HCT116 (cell line): ENCODE results near the gene KAZN.

Experiments used
- CBX3 ChIP-seq: IDR thresholded peaks from 2 replicates; pipeline ENCODE4 v1.6.1; 2012; ENCODE audit warnings: low read depth
- CEBPB ChIP-seq: IDR thresholded peaks from 2 replicates; pipeline ENCODE4 v1.6.1; 2012; ENCODE audit warnings: low read depth
- CTCF ChIP-seq, 3 experiments: fragments of 200-600 bp in 1 of 3; sonication (generic) in 1 of 3; IDR thresholded peaks in 2 of 3; conservative IDR thresholded peaks in 1 of 3; 2 replicates each; pipeline ENCODE4 v1.5.1; 2012 to 2017; ENCODE audit warnings: low read depth in 2 of 3, low read length in 2 of 3, antibody characterized with exemption in 1 of 3, borderline replicate concordance in 1 of 3, control low read depth in 1 of 3, mild to moderate bottlenecking in 1 of 3, mixed read lengths in 1 of 3, mixed run types in 1 of 3, moderate library complexity in 1 of 3; ENCODE audit not compliant: insufficient read depth in 1 of 3
- EZH2 ChIP-seq: fragments of 200-600 bp; sonication (generic); IDR thresholded peaks from 2 replicates; pipeline ENCODE4 v1.6.1; 2017; ENCODE audit warnings: antibody characterized with exemption, mixed run types
- EZH2phosphoT487 ChIP-seq: fragments of 200-600 bp; IDR thresholded peaks from 2 replicates; pipeline ENCODE4 v1.6.1; 2018; ENCODE audit warnings: antibody characterized with exemption, borderline replicate concordance
- POLR2A ChIP-seq: IDR thresholded peaks from 2 replicates; pipeline ENCODE4 v1.7.0; 2011; ENCODE audit warnings: borderline replicate concordance; ENCODE audit not compliant: insufficient read depth, insufficient read length; ENCODE audit errors: extremely low read depth
- POLR2AphosphoS5 ChIP-seq: IDR thresholded peaks from 2 replicates; pipeline ENCODE4 v1.6.1; 2011; ENCODE audit warnings: mild to moderate bottlenecking, low read depth, low read length, moderate library complexity
- RAD21 ChIP-seq: IDR thresholded peaks from 2 replicates; pipeline ENCODE4 v1.6.1; 2012; ENCODE audit warnings: low read depth, mild to moderate bottlenecking
- REST ChIP-seq: IDR thresholded peaks from 2 replicates; pipeline ENCODE4 v1.6.1; 2012; ENCODE audit warnings: low read depth
- SP1 ChIP-seq: IDR thresholded peaks from 2 replicates; pipeline ENCODE4 v1.6.1; 2012; ENCODE audit warnings: low read depth
- TCF7L2 ChIP-seq: IDR thresholded peaks from 2 replicates; pipeline ENCODE4 v1.7.0; 2011; ENCODE audit warnings: borderline replicate concordance, inconsistent platforms; ENCODE audit not compliant: insufficient read depth, insufficient read length; ENCODE audit errors: extremely low read depth
- YY1 ChIP-seq: IDR thresholded peaks from 2 replicates; pipeline ENCODE4 v1.6.1; 2011; ENCODE audit warnings: low read length, low read depth, moderate library complexity, mild to moderate bottlenecking; ENCODE audit not compliant: insufficient replicate concordance; ENCODE audit errors: extremely low read depth
- ZBTB33 ChIP-seq: IDR thresholded peaks from 2 replicates; pipeline ENCODE4 v1.6.1; 2011; ENCODE audit warnings: mild to moderate bottlenecking, low read length, moderate library complexity; ENCODE audit not compliant: insufficient replicate concordance; ENCODE audit errors: extremely low read depth

GRCh38 chr1:14949270-14949835 is 350.9 kb downstream of the KAZN start:
- no peak for TF ChIP-seq REST
- TF ChIP-seq POLR2A, result no peak
- no peak for TF ChIP-seq SP1
- TF ChIP-seq CTCF (IDR thresholded peaks at IDR 0.05 in 2 of 3, conservative IDR thresholded peaks at IDR 0.05 in 1 of 3; ENCODE audit: borderline replicate concordance in 1 of 3, insufficient read depth in 1 of 3, low read depth in 2 of 3, low read length in 2 of 3), result no peak
- no peak for TF ChIP-seq YY1
- no peak for TF ChIP-seq TCF7L2
- TF ChIP-seq RAD21, result no peak
- TF ChIP-seq CBX3, result no peak
- TF ChIP-seq CEBPB, result no peak
- no peak for TF ChIP-seq EZH2
- TF ChIP-seq POLR2AphosphoS5, result no peak
- no peak for TF ChIP-seq ZBTB33
- TF ChIP-seq EZH2phosphoT487, result no peak
